ENCODE results near the gene MRPS25.
"Not testable (repeated sequence)": the region's sequence is repeated elsewhere in the genome, so short reads cannot be mapped to it uniquely, and the experiment has no call there.

Gene MRPS25

GRCh38 chr3:15044326-15044725 lies 20.8 kb downstream of the MRPS25 start:
- in situ Hi-C loops (cut with MboI; ENCODE audit: low sequenced_read_pairs), result no loop called here

- in situ Hi-C loops (cut with MboI; ENCODE audit: low sequenced_read_pairs), result no loop called here
Observed at GRCh38 chr3:15043408-15044171, 21.5 kb downstream of the MRPS25 start.

- in situ Hi-C loops (cut with MboI; ENCODE audit: low sequenced_read_pairs), result no loop called here
Observed at GRCh38 chr3:15042936-15043335, 22.2 kb downstream of the MRPS25 start.

GRCh38 chr3:15041950-15042349 lies 23.2 kb downstream of the MRPS25 start:
- in situ Hi-C loops (cut with MboI; ENCODE audit: low sequenced_read_pairs), result no loop called here

- in situ Hi-C loops (cut with MboI; ENCODE audit: low sequenced_read_pairs), result no loop called here
Observed at GRCh38 chr3:15040844-15041243, 24.3 kb downstream of the MRPS25 start.

GRCh38 chr3:15038306-15038705 lies 26.8 kb downstream of the MRPS25 start:
- in situ Hi-C loops (cut with MboI; ENCODE audit: low sequenced_read_pairs), result no loop called here

GRCh38 chr3:15033103-15033502 lies 32.0 kb downstream of the MRPS25 start:
- in situ Hi-C loops (cut with MboI; ENCODE audit: low sequenced_read_pairs), result no loop called here

GRCh38 chr3:15032650-15033049 lies 32.5 kb downstream of the MRPS25 start:
- in situ Hi-C loops (cut with MboI; ENCODE audit: low sequenced_read_pairs), result no loop called here

GRCh38 chr3:15029625-15030024 lies 35.5 kb downstream of the MRPS25 start:
- in situ Hi-C loops (cut with MboI; ENCODE audit: low sequenced_read_pairs), result no loop called here

- in situ Hi-C loops (cut with MboI; ENCODE audit: low sequenced_read_pairs), result no loop called here
Observed at GRCh38 chr3:15023719-15024118, 41.4 kb downstream of the MRPS25 start.

GRCh38 chr3:15023249-15023648 lies 41.9 kb downstream of the MRPS25 start:
- in situ Hi-C loops (cut with MboI; ENCODE audit: low sequenced_read_pairs), result no loop called here

GRCh38 chr3:15017191-15017590 lies 47.9 kb downstream of the MRPS25 start:
- in situ Hi-C loops (cut with MboI; ENCODE audit: low sequenced_read_pairs), result no loop called here

- in situ Hi-C loops (cut with MboI; ENCODE audit: low sequenced_read_pairs), result no loop called here
Observed at GRCh38 chr3:15015456-15015855, 49.7 kb downstream of the MRPS25 start.

GRCh38 chr3:15014606-15015328 lies 50.3 kb downstream of the MRPS25 start:
- in situ Hi-C loops (cut with MboI; ENCODE audit: low sequenced_read_pairs), result no loop called here

- in situ Hi-C loops (cut with MboI; ENCODE audit: low sequenced_read_pairs), result no loop called here
Observed at GRCh38 chr3:15011174-15011573, 53.9 kb downstream of the MRPS25 start.

GRCh38 chr3:15010664-15011063 lies 54.5 kb downstream of the MRPS25 start:
- in situ Hi-C loops (cut with MboI; ENCODE audit: low sequenced_read_pairs), result no loop called here

GRCh38 chr3:15009167-15009566 lies 55.9 kb downstream of the MRPS25 start:
- in situ Hi-C loops (cut with MboI; ENCODE audit: low sequenced_read_pairs), result no loop called here

GRCh38 chr3:15007681-15008141 lies 57.4 kb downstream of the MRPS25 start:
- in situ Hi-C loops (cut with MboI; ENCODE audit: low sequenced_read_pairs), result no loop called here

GRCh38 chr3:14999182-14999581 lies 65.9 kb downstream of the MRPS25 start:
- in situ Hi-C loops (cut with MboI; ENCODE audit: low sequenced_read_pairs), result not testable (repeated sequence)

Data from HL-60/S4 treated with phorbol 12-myristate 13-acetate at 8.2 ng/mL for 4 days and 3 days (cell line).